GM19099 (cell line): Measurements from ENCODE around the gene CEP85L.

ENCODE experiments used
- POLR2A ChIP-seq: IDR thresholded peaks from 3 replicates; pipeline ENCODE4 v1.6.1; 2011; ENCODE audit warnings: low read depth; ENCODE audit not compliant: insufficient read length; ENCODE audit errors: extremely low read depth

The CEP85L gene

GRCh38 chr6:118525913-118526780 is 125.2 kb downstream of the CEP85L start:
- TF ChIP-seq POLR2A, result no peak

DNA sequence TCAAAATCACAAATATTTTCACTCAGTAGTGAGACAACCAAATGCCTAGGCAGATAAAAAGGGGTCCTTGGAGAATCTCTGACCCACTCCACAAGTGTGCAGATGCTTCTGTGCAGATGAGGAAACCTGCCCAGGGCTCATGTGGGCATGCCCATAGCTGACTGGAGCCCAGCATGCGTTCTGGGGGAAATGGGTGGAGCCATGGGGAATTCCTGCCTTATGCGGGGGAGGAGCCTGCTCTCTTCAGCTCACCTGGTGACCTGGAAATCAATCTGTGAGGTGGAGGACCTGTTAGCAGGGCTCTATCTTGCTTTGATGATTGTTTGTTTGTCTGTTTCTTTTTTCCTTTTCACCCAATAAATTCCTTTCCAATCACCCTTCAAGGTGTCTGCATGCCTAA is 126.7 kb downstream of the CEP85L start:
- TF ChIP-seq POLR2A, result no peak

DNA sequence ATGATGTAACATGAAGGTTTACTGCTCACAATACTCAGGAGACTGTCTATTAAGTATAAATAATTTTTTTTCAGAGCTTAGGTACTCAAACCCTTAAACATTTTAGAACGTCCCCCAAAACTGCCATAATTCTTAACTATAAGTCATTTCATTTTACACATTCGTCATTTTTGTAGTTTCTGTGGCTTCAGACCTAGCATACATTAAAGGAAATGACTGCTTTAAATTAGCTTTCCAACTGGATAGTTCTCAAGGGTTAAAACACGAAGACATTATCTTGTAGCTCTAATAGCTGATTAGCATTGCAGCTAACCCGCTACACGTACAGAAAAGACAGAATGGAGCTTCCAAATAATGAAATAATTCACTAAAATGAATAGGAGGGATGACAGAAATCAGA is 128.2 kb downstream of the CEP85L start:
- TF ChIP-seq POLR2A, result no peak

- no peak for TF ChIP-seq POLR2A
These were observed 129.0 kb downstream of the CEP85L start for GRCh38 chr6:118522422-118522821.

- no peak for TF ChIP-seq POLR2A
These were observed 136.7 kb downstream of the CEP85L start for GRCh38 chr6:118514689-118515088.

DNA sequence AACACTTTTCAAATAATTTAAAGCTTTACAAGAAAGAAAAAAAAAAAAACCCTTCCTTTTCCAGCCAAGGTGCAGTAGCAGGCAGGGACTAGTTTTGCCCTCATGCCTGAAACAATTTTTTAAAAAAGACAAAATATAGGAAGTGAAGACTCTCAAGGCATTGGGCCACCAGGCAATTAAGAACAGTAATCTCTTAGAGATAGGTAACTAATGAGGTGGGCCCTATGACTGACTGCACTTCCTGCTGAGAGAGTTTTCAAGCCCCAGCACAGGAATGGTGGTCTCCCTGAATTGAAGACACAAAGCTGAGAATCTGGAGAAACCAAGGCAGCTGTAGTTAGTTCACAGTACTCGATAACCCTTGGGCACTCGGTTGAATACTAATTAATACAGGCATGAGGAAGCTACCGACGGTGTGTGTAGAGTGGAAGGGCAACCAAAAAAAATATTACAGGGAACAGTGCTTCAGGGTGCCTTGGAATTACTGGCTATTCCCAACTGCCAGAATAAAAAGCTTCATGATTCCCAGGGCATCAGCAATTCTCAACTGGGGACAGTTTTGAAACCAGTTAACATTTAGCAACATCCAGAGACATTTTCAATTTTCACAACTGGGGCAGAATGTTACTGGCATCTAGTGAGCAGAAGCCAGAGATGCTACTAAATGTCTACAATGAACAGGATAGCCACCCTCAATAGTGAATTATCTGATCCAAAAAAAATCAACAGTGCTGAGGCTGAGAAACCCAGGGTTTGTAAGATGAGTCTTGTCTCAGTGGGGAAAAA is 139.3 kb downstream of the CEP85L start:
- no peak for TF ChIP-seq POLR2A

DNA sequence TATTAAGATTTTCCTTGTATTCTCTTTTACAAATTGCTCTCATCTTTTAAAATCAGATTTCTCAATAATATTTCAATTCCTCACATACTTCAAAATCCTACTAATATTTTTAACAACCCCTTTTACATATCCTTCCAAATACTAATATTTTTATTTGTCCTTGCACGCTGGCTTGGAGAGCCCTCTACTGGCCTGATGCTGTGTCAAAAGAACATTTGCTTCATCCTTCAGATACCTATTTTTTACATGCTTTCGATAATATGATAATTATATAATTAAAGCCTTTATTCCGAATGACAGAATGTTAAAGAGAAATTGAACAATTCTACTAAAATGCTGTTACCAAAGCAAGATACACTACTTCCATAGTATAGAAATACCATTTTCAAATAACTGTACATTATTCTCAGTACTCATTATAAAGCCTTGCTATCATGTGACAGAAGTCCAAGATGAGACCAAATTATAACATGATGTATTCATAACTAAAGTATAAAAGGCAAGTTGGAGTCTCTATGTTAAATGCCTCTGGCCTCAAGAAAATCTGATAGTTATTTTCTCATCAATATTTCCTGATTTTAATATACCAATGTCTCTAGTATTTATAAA is 142.3 kb downstream of the CEP85L start:
- TF ChIP-seq POLR2A, result no peak

GRCh38 chr6:118507636-118508035 is 143.8 kb downstream of the CEP85L start:
- TF ChIP-seq POLR2A, result no peak

- TF ChIP-seq POLR2A, result no peak
These were observed 145.2 kb downstream of the CEP85L start for GRCh38 chr6:118506071-118506638.

GRCh38 chr6:118505656-118506055 is 145.7 kb downstream of the CEP85L start:
- TF ChIP-seq POLR2A, result no peak

DNA sequence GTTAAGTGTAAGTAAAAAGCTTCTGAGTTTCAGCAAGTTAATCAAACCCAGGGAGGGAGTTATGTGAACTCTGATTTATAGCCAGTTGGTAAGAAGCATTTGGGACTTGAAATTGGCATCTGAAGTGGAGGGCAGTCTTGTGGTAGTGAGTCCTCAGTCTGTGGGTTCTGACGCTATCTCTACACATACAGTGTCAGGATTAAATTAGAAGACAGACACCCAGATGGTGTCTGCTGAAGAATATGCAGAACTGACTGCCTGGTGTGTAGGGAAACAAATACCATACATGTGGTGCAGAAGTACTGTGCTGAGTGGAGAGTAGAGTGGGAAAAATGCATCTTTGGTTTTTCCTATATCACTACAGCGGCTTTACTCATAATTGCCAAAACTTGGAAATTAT is 146.8 kb downstream of the CEP85L start:
- TF ChIP-seq POLR2A, result no peak

- no peak for TF ChIP-seq POLR2A
These were observed 149.2 kb downstream of the CEP85L start for GRCh38 chr6:118502169-118502568.

DNA sequence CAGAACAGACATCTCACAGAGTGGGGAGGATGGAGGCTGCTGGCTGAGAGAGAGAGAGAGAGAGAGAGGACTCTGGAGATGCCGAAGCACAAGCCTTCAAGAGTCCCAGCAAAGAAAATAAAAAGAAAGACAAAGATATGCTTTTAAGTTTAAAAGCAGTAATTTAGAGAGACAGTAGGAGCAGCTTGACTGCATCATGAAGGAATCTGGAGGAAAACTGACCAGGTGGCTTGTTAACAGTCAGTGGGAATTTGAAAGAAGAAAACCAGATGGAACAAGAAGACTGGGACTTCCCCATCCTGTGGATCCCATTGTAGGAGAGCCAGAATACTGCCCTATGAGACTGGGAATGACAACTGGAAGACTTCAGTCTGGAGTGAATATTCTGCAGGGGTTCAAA is 149.6 kb downstream of the CEP85L start:
- TF ChIP-seq POLR2A, result no peak

GRCh38 chr6:118501099-118501498 is 150.3 kb downstream of the CEP85L start:
- TF ChIP-seq POLR2A, result no peak
